HepG2 (cell line): Measurements from ENCODE around the gene HOTAIR. TPM values are rescaled to one million over a fixed set of nuclear protein-coding genes. Genes with fewer than 3 reads are reported as not detected.

Experiments used
- MLLT10 ChIP-seq: sonication (generic); formaldehyde crosslinking; IDR thresholded peaks from 2 replicates; pipeline ENCODE4 v1.4.0; 2020; ENCODE audit warnings: missing genetic modification reagents
- PHF21A ChIP-seq: sonication (generic); formaldehyde crosslinking; IDR thresholded peaks from 2 replicates; pipeline ENCODE4 v1.5.0; 2020; ENCODE audit warnings: mild to moderate bottlenecking, missing genetic modification reagents
- POGK ChIP-seq: sonication (generic); formaldehyde crosslinking; conservative IDR thresholded peaks from 2 replicates; pipeline ENCODE4 v1.8.0; 2022; ENCODE audit warnings: mild to moderate bottlenecking, moderate library complexity, missing genetic modification reagents
- RAD51 ChIP-seq: fragments of 450-650 bp; IDR thresholded peaks from 2 replicates; pipeline ENCODE4 v1.6.1; 2016; ENCODE audit warnings: borderline replicate concordance
- TFAP4 ChIP-seq: sonication (generic); IDR thresholded peaks from 2 replicates; pipeline ENCODE4 v1.6.1; 2016; ENCODE audit warnings: low read depth, borderline replicate concordance
- ZNF747 ChIP-seq: sonication (generic); formaldehyde crosslinking; IDR thresholded peaks from 2 replicates; pipeline ENCODE4 v1.8.1; 2023; ENCODE audit warnings: missing genetic modification reagents, mild to moderate bottlenecking, borderline replicate concordance
- ZNF879 ChIP-seq: sonication (generic); formaldehyde crosslinking; IDR thresholded peaks from 2 replicates; pipeline ENCODE4 v1.8.1; 2023; ENCODE audit warnings: missing genetic modification reagents
- ZNF891 ChIP-seq: sonication (generic); formaldehyde crosslinking; IDR thresholded peaks from 2 replicates; pipeline ENCODE4 v1.5.0; 2020; ENCODE audit warnings: mild to moderate bottlenecking, missing genetic modification reagents
- polyA plus RNA-seq, 8 experiments: library from polyadenylated mRNA; depleted of rRNA in 3 of 8; stranded (reverse) in 7 of 8; unstranded in 1 of 8; fragments of >200 nt; fragmentation: Illumina TruSeq in 4 of 8; extraction: Trizol in 4 of 8; gene quantifications; 2 replicates each; pipeline versions ENCODE4 v1.2.1 to v1.2.3, GENCODE V29; 2011 to 2016; ENCODE audit warnings: low read depth in 4 of 8, missing spikeins in 1 of 8, mixed read lengths in 1 of 8; ENCODE audit not compliant: insufficient read depth in 1 of 8
- total RNA-seq, 5 experiments: library from RNA; depleted of rRNA; stranded (reverse); fragments of >200 nt; fragmentation: Illumina TruSeq; extraction: Trizol; gene quantifications; 2 replicates each; pipeline ENCODE4 v1.2.3, GENCODE V29; 2016; ENCODE audit warnings: low read depth in 1 of 5
- TF ChIP-seq, protein P1 (sequence below): sonication (generic); formaldehyde crosslinking; IDR thresholded peaks from 2 replicates; pipeline ENCODE4 v1.4.0; 2020; ENCODE audit warnings: missing genetic modification reagents, borderline replicate concordance
- TF ChIP-seq, protein P2 (sequence below): IDR thresholded peaks from 2 replicates; pipeline ENCODE4 v1.6.1; 2016; ENCODE audit warnings: mild to moderate bottlenecking, missing biosample characterization, missing genetic modification reagents
- TF ChIP-seq, protein P3 (sequence below): sonication (generic); formaldehyde crosslinking; IDR thresholded peaks from 2 replicates; pipeline ENCODE4 v1.9.0; 2021; ENCODE audit warnings: missing genetic modification reagents, mild to moderate bottlenecking, borderline replicate concordance
- TF ChIP-seq, protein P4 (sequence below): sonication (generic); formaldehyde crosslinking; IDR thresholded peaks from 2 replicates; pipeline ENCODE4 v1.9.0; 2022; ENCODE audit warnings: low read depth, missing genetic modification reagents
- TF ChIP-seq, protein P5 (sequence below): sonication (generic); formaldehyde crosslinking; IDR thresholded peaks from 2 replicates; pipeline ENCODE4 v1.9.0; 2021; ENCODE audit warnings: missing genetic modification reagents, borderline replicate concordance

Gene HOTAIR
- total and polyA plus RNA-seq, 2 of the 13 experiments (the other 11 are each of a cell fraction or from before 2014, with no cell fraction given) = not detected

DNA sequence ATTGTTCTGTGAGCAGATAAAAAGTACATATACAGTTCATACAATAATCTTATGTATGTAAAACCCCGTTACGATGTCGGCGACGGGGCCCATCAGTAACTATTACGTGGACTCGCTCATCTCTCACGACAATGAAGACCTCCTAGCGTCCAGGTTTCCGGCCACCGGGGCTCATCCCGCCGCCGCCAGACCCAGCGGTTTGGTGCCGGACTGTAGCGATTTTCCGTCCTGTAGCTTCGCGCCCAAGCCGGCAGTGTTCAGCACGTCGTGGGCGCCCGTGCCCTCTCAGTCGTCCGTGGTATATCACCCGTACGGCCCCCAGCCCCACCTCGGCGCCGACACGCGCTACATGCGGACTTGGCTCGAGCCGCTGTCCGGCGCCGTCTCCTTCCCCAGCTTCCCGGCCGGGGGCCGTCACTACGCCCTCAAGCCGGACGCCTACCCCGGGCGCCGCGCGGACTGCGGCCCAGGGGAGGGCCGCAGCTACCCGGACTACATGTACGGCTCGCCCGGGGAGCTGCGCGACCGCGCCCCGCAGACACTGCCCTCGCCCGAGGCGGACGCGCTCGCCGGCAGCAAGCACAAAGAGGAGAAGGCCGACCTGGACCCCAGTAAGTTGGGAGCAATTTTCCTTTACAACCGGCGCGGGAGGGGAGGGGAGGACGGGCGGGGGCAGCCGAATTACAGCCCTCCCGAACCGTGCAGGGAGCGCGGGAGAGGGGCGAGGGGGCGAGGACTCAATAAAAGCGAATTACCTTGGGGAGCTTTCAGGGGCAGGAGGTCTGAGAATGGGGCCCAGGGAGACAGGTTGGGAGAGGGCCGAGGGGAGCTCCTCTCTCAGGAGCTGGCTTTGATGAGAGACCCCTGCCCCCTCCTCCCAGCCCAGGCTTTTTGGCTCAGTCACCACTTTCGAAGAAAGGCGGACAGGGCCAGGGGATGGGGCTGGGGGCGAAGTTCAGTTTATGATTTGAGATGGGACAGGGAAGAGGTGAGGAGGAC is 25.7 kb upstream of the HOTAIR start, which contains the start of gene HOXC9 (continued):
- TF ChIP-seq, protein P1, sequence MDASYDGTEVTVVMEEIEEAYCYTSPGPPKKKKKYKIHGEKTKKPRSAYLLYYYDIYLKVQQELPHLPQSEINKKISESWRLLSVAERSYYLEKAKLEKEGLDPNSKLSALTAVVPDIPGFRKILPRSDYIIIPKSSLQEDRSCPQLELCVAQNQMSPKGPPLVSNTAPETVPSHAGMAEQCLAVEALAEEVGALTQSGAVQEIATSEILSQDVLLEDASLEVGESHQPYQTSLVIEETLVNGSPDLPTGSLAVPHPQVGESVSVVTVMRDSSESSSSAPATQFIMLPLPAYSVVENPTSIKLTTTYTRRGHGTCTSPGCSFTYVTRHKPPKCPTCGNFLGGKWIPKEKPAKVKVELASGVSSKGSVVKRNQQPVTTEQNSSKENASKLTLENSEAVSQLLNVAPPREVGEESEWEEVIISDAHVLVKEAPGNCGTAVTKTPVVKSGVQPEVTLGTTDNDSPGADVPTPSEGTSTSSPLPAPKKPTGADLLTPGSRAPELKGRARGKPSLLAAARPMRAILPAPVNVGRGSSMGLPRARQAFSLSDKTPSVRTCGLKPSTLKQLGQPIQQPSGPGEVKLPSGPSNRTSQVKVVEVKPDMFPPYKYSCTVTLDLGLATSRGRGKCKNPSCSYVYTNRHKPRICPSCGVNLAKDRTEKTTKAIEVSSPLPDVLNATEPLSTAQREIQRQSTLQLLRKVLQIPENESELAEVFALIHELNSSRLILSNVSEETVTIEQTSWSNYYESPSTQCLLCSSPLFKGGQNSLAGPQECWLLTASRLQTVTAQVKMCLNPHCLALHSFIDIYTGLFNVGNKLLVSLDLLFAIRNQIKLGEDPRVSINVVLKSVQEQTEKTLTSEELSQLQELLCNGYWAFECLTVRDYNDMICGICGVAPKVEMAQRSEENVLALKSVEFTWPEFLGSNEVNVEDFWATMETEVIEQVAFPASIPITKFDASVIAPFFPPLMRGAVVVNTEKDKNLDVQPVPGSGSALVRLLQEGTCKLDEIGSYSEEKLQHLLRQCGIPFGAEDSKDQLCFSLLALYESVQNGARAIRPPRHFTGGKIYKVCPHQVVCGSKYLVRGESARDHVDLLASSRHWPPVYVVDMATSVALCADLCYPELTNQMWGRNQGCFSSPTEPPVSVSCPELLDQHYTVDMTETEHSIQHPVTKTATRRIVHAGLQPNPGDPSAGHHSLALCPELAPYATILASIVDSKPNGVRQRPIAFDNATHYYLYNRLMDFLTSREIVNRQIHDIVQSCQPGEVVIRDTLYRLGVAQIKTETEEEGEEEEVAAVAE (CRISPR knock-in tag) = no peak
- TF ChIP-seq MLLT10 (CRISPR knock-in tag) (no peak), ZNF891 (CRISPR knock-in tag) (no peak), TFAP4 (no peak), POGK (CRISPR knock-in tag) (no peak; the same call in 1 of the 2 replicates), PHF21A (no peak), ZNF879 (CRISPR knock-in tag) (no peak), RAD51 (no peak), ZNF747 (CRISPR knock-in tag) (no peak)
- TF ChIP-seq, protein P2, sequence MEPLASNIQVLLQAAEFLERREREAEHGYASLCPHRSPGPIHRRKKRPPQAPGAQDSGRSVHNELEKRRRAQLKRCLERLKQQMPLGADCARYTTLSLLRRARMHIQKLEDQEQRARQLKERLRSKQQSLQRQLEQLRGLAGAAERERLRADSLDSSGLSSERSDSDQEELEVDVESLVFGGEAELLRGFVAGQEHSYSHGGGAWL = 0 out of 2 replicates have a peak, but pooled peaks have one; percentile 44
- TF ChIP-seq, protein P3, sequence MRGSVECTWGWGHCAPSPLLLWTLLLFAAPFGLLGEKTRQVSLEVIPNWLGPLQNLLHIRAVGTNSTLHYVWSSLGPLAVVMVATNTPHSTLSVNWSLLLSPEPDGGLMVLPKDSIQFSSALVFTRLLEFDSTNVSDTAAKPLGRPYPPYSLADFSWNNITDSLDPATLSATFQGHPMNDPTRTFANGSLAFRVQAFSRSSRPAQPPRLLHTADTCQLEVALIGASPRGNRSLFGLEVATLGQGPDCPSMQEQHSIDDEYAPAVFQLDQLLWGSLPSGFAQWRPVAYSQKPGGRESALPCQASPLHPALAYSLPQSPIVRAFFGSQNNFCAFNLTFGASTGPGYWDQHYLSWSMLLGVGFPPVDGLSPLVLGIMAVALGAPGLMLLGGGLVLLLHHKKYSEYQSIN (CRISPR knock-in tag) = no peak
- TF ChIP-seq, protein P4, sequence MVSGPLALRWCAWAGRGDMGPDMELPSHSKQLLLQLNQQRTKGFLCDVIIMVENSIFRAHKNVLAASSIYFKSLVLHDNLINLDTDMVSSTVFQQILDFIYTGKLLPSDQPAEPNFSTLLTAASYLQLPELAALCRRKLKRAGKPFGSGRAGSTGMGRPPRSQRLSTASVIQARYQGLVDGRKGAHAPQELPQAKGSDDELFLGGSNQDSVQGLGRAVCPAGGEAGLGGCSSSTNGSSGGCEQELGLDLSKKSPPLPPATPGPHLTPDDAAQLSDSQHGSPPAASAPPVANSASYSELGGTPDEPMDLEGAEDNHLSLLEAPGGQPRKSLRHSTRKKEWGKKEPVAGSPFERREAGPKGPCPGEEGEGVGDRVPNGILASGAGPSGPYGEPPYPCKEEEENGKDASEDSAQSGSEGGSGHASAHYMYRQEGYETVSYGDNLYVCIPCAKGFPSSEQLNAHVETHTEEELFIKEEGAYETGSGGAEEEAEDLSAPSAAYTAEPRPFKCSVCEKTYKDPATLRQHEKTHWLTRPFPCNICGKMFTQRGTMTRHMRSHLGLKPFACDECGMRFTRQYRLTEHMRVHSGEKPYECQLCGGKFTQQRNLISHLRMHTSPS (CRISPR knock-in tag) = no peak
- TF ChIP-seq, protein P5, sequence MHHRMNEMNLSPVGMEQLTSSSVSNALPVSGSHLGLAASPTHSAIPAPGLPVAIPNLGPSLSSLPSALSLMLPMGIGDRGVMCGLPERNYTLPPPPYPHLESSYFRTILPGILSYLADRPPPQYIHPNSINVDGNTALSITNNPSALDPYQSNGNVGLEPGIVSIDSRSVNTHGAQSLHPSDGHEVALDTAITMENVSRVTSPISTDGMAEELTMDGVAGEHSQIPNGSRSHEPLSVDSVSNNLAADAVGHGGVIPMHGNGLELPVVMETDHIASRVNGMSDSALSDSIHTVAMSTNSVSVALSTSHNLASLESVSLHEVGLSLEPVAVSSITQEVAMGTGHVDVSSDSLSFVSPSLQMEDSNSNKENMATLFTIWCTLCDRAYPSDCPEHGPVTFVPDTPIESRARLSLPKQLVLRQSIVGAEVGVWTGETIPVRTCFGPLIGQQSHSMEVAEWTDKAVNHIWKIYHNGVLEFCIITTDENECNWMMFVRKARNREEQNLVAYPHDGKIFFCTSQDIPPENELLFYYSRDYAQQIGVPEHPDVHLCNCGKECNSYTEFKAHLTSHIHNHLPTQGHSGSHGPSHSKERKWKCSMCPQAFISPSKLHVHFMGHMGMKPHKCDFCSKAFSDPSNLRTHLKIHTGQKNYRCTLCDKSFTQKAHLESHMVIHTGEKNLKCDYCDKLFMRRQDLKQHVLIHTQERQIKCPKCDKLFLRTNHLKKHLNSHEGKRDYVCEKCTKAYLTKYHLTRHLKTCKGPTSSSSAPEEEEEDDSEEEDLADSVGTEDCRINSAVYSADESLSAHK (CRISPR knock-in tag) = no peak
